GM12801 (cell line): Measurements from ENCODE around the gene ABR.

Experiments
- TF ChIP-seq, protein P1 (sequence below): IDR thresholded peaks from one replicate; pipeline ENCODE4 v1.5.1; 2011; ENCODE audit warnings: control low read depth; ENCODE audit not compliant: insufficient read length; ENCODE audit errors: extremely low read depth

ABR gene

DNA sequence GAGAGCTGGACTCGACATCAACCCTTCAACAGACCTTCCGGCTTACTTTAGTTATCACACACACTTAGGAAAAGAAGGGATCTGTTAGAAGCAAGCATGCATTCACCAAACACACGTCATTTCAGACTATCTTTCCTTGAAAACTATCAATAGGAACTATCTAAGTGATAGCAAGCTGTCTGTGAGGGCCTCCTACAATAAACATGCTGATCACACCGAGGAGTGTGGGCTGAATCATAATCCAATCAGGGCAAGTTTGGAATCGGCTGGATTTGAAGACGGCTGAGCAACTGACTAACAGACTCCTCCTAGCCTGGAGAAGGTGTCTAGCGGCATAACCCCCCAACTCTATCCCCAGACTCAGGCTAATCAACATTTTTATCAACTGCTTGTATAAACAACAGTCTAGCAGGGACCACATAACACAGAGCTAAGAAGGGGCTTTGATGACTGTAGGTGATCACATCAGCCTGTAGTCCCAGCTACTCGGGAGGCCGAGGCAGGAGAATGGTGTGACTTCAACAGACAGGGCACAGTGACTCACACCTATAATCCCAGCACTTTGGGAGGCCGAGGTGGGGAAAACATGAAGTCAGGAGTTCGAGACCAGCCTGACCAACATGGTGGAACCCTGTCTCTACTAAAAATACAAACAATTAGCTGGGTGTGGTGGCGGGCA, 214.3 kb downstream of the ABR start:
- TF ChIP-seq, protein P1, sequence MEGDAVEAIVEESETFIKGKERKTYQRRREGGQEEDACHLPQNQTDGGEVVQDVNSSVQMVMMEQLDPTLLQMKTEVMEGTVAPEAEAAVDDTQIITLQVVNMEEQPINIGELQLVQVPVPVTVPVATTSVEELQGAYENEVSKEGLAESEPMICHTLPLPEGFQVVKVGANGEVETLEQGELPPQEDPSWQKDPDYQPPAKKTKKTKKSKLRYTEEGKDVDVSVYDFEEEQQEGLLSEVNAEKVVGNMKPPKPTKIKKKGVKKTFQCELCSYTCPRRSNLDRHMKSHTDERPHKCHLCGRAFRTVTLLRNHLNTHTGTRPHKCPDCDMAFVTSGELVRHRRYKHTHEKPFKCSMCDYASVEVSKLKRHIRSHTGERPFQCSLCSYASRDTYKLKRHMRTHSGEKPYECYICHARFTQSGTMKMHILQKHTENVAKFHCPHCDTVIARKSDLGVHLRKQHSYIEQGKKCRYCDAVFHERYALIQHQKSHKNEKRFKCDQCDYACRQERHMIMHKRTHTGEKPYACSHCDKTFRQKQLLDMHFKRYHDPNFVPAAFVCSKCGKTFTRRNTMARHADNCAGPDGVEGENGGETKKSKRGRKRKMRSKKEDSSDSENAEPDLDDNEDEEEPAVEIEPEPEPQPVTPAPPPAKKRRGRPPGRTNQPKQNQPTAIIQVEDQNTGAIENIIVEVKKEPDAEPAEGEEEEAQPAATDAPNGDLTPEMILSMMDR: no peak

DNA sequence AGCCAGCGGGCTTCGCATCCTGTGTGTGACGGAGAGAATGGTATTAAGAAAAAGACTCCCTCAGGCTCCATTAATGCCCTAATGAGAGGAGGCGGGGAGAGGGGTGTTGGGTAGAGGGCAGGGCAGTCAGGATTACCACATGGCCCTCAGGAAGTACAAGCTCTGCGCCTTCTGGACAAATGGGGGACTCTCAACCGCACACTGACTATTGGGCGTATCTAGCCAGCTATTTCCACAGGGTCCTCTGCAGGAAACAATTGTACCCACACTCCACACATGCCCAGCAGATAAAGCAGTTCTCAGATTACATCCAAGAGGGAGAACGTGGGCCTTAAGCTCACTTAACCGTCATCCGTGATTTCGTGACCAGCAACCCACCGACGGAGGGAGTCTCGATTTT, 214.9 kb downstream of the ABR start:
- TF ChIP-seq, protein P1: no peak

DNA sequence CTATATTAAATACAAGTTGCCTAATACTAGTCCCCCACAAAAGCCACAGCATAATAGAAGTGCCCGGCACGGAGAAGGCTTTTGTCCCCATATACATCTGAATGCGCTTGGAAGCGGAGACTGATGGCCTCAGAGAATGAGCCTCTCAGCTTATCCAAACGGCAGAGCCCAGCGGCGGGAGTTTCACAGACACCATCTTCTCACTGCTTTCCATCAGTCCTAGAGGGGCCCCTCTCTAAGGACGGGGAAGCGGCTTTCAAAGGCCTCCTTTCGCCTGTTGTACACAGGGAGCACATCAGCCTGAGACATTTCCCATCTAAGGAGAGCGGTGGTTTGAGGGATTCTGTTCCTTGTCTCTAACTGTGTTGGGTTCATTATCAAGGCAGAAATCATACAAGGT, 217.1 kb downstream of the ABR start:
- TF ChIP-seq, protein P1: no peak

DNA sequence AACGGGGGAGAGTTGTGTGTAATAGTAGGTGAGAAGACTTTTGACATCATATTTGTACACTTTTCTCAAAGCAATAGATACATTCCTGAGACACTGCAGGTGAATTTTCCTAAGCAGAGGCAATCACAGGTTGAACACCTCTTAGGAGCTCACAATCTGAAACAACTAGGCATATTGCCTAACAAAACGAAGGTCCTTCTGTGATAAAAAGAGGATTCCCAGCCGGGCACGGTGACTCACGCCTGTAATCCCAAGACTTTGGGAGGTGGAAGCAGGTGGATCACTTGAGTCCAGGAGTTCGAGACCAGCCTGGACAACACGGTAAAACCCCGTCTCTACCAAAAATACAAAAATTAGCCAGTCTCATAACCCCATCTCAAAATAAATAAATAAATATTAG, 217.6 kb downstream of the ABR start:
- TF ChIP-seq, protein P1: no peak

DNA sequence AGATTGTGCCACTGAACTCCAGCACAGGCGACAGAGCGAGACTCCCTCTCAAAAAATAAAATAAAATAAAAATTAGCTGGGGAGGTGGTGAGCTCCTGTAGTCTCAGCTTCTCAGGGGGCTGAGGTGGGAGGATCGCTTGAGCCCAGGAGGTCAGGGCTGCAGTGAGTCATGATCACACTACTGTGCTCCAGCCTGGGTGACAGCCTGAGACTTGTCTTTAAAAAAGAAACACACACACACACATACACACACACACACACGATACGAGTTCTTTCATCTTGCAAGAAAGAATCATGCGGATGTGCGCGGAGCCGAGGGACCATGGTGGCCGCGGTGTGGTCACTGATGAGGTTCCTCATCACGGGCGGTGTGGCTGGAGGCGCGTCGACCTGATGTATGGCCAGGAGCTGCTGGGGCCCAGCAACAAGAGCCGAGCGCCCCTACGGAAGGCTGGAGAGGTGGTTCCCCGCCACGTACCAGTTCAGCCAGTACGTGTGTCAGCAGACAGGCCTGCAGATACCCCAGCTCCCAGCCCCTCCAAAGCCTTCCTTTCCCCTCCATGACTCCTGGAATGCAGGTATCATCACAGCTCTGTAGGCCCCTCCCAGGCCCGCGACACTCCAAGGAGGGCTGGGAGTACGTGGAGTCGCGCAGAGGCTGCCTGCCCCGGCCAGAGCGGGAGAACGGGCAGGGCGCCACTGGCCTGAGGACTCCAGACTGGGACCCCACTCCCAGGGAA, 220.9 kb downstream of the ABR start:
- TF ChIP-seq, protein P1: no peak

DNA sequence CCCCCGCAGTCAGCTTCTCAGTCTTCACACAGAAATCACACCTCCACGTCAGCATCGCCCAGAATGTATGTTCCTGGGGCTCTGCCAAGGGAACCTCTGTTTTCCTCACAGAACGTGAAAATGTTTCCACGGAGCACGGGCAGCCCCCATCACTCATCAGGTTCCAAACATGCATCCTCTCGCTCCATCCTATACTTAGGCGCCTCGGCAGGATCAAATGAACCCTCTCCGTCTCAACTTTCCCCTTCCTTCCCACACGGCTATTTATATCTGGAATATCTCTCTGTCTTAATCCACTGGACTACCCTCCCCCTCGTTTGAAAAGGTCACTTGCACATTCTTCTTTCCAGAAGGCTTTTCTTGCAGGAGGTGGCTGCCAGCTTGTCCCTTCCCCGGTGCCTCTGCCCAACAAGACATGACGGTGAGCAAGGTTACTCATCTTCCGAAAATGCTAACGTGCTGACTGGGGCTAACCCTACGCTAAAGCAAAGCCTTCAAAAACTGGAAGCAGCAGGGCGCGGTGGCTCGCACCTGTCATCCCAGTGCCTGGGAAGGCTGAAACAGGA, 221.8 kb downstream of the ABR start:
- TF ChIP-seq, protein P1: no peak

DNA sequence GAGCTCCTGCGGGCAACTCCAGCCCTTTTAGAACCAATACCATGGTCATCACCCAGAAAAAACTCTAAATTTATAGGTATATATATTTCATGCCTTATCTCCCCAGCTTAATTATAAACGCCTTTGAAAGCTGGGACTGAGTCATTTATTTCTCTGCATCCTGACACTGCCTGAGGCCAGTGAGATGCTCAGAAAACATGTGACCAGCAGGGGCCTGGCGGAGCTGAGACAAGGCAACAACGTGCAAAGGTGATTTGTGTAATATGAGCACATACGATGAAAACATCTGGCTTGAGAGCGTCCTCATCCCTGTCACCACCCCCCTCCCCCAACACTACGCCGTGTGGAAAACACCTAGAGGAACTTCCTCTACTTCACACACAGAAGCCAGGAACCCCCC, 222.9 kb downstream of the ABR start:
- TF ChIP-seq, protein P1: no peak
